HepG2 (cell line): ENCODE results near the gene LLGL2. TPM values are rescaled to one million over a fixed set of nuclear protein-coding genes. Genes with fewer than 3 reads are reported as not detected.
A peak's percentile ranks its signal among the peaks of the same experiment; 100 is the strongest.

Source experiments
- GPBP1L1 ChIP-seq: sonication (generic); formaldehyde crosslinking; IDR thresholded peaks from 2 replicates; pipeline ENCODE4 v1.5.0; 2020; ENCODE audit warnings: mild to moderate bottlenecking, missing genetic modification reagents
- JARID2 ChIP-seq: sonication (generic); formaldehyde crosslinking; IDR thresholded peaks from 2 replicates; pipeline ENCODE4 v1.8.1; 2023; ENCODE audit warnings: missing genetic modification reagents, inconsistent platforms; ENCODE audit not compliant: insufficient replicate concordance
- KDM1A ChIP-seq: IDR thresholded peaks from 2 replicates; pipeline ENCODE4 v1.6.1; 2016; ENCODE audit warnings: missing compliant biosample characterization
- MXD4 ChIP-seq: IDR thresholded peaks from 2 replicates; pipeline ENCODE4 v1.6.1; 2016; ENCODE audit warnings: mild to moderate bottlenecking, missing biosample characterization, missing genetic modification reagents
- NBN ChIP-seq: fragments of 450-650 bp; conservative IDR thresholded peaks from 2 replicates; pipeline ENCODE4 v1.6.1; 2017
- NR2F6 ChIP-seq, 2 experiments: IDR thresholded peaks; 2 replicates each; pipeline ENCODE4 v1.6.1; 2016; ENCODE audit warnings: antibody characterized with exemption in 1 of 2, mild to moderate bottlenecking in 1 of 2
- PCBP1 ChIP-seq: fragments of 200-400 bp; formaldehyde crosslinking; IDR thresholded peaks from 2 replicates; pipeline ENCODE4 v1.6.1; 2017; ENCODE audit warnings: mild to moderate bottlenecking, low read depth, low read length, borderline replicate concordance
- SATB2 ChIP-seq: sonication (generic); formaldehyde crosslinking; IDR thresholded peaks from 2 replicates; pipeline ENCODE4 v1.5.0; 2020; ENCODE audit warnings: missing genetic modification reagents
- U2AF2 ChIP-seq: fragments of 200-400 bp; formaldehyde crosslinking; IDR thresholded peaks from 2 replicates; pipeline ENCODE4 v1.6.1; 2017; ENCODE audit warnings: low read depth, mild to moderate bottlenecking, low read length
- ZBTB37 ChIP-seq: sonication (generic); formaldehyde crosslinking; IDR thresholded peaks from 2 replicates; pipeline ENCODE4 v1.4.0; 2020; ENCODE audit warnings: mild to moderate bottlenecking, missing genetic modification reagents
- ZNF12 ChIP-seq: sonication (generic); formaldehyde crosslinking; IDR thresholded peaks from 2 replicates; pipeline ENCODE4 v1.5.0; 2020; ENCODE audit warnings: missing genetic modification reagents
- ZNF17 ChIP-seq: sonication (generic); formaldehyde crosslinking; IDR thresholded peaks from 2 replicates; pipeline ENCODE4 v1.5.0; 2020; ENCODE audit warnings: mild to moderate bottlenecking, missing genetic modification reagents
- ZNF460 ChIP-seq: sonication (generic); formaldehyde crosslinking; IDR thresholded peaks from 2 replicates; pipeline ENCODE4 v1.5.1; 2020; ENCODE audit warnings: missing genetic modification reagents, mild to moderate bottlenecking, borderline replicate concordance
- ZNF572 ChIP-seq: sonication (generic); formaldehyde crosslinking; IDR thresholded peaks from 2 replicates; pipeline ENCODE4 v1.5.1; 2020; ENCODE audit warnings: mild to moderate bottlenecking, missing genetic modification reagents
- polyA plus RNA-seq, 8 experiments: library from polyadenylated mRNA; depleted of rRNA in 3 of 8; stranded (reverse) in 7 of 8; unstranded in 1 of 8; fragments of >200 nt; fragmentation: Illumina TruSeq in 4 of 8; extraction: Trizol in 4 of 8; gene quantifications; 2 replicates each; pipeline versions ENCODE4 v1.2.1 to v1.2.3, GENCODE V29; 2011 to 2016; ENCODE audit warnings: low read depth in 4 of 8, missing spikeins in 1 of 8, mixed read lengths in 1 of 8; ENCODE audit not compliant: insufficient read depth in 1 of 8
- total RNA-seq, 5 experiments: library from RNA; depleted of rRNA; stranded (reverse); fragments of >200 nt; fragmentation: Illumina TruSeq; extraction: Trizol; gene quantifications; 2 replicates each; pipeline ENCODE4 v1.2.3, GENCODE V29; 2016; ENCODE audit warnings: low read depth in 1 of 5
- TF ChIP-seq, protein P1 (sequence below): sonication (generic); formaldehyde crosslinking; IDR thresholded peaks from 2 replicates; pipeline ENCODE4 v1.5.0; 2020; ENCODE audit warnings: missing genetic modification reagents
- TF ChIP-seq, protein P2 (sequence below): sonication (generic); formaldehyde crosslinking; IDR thresholded peaks from 2 replicates; pipeline ENCODE4 v1.8.0; 2022; ENCODE audit warnings: missing genetic modification reagents, mild to moderate bottlenecking, inconsistent platforms, borderline replicate concordance
- TF ChIP-seq, protein P3 (sequence below): sonication (generic); formaldehyde crosslinking; IDR thresholded peaks from 2 replicates; pipeline ENCODE4 v1.4.0; 2020; ENCODE audit warnings: missing genetic modification reagents, borderline replicate concordance

LLGL2 gene
- total and polyA plus RNA-seq, 2 of the 13 experiments (the other 11 are each of a cell fraction or from before 2014, with no cell fraction given): 83.0 to 86.7 TPM

- no peak for TF ChIP-seq GPBP1L1 (CRISPR knock-in tag)
- TF ChIP-seq ZBTB37 (CRISPR knock-in tag): peak; percentile 87
- TF ChIP-seq, protein P1, sequence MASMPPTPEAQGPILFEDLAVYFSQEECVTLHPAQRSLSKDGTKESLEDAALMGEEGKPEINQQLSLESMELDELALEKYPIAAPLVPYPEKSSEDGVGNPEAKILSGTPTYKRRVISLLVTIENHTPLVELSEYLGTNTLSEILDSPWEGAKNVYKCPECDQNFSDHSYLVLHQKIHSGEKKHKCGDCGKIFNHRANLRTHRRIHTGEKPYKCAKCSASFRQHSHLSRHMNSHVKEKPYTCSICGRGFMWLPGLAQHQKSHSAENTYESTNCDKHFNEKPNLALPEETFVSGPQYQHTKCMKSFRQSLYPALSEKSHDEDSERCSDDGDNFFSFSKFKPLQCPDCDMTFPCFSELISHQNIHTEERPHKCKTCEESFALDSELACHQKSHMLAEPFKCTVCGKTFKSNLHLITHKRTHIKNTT (CRISPR knock-in tag): no peak
- no peak for TF ChIP-seq NBN
- TF ChIP-seq, protein P2, sequence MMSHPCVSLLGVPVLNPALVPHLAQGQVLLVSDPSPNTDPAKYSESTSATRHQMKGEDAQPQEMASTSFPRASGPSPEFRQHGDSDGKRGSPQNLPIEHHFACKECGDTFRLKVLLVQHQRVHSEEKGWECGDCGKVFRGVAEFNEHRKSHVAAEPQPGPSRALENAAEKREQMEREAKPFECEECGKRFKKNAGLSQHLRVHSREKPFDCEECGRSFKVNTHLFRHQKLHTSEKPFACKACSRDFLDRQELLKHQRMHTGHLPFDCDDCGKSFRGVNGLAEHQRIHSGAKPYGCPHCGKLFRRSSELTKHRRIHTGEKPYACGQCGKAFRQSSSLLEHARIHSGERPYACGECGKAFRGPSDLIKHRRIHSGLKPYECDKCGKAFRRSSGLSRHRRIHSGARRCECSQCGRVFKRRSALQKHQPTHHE: peak; percentile 57; the same call in 1 of the 2 replicates
- TF ChIP-seq ZNF572 (CRISPR knock-in tag): no peak
- no peak for TF ChIP-seq SATB2 (CRISPR knock-in tag)
- TF ChIP-seq NR2F6 (IDR thresholded peaks at IDR 0.05): peak; percentile 33; the same call in 1 of the 2 replicates
- TF ChIP-seq NR2F6 (CRISPR knock-in tag; IDR thresholded peaks at IDR 0.05): peak; percentile 59; the same call in 1 of the 2 replicates
- TF ChIP-seq ZNF12 (CRISPR knock-in tag): peak; percentile 45; the same call in 1 of the 2 replicates
- TF ChIP-seq KDM1A (CRISPR knock-in tag): no peak
- TF ChIP-seq U2AF2: no peak
- TF ChIP-seq ZNF17 (CRISPR knock-in tag): no peak
- no peak for TF ChIP-seq PCBP1
- no peak for TF ChIP-seq JARID2 (CRISPR knock-in tag)
- TF ChIP-seq MXD4 (CRISPR knock-in tag): no peak
- TF ChIP-seq ZNF460 (CRISPR knock-in tag): no peak; the same call in 1 of the 2 replicates
- TF ChIP-seq, protein P3, sequence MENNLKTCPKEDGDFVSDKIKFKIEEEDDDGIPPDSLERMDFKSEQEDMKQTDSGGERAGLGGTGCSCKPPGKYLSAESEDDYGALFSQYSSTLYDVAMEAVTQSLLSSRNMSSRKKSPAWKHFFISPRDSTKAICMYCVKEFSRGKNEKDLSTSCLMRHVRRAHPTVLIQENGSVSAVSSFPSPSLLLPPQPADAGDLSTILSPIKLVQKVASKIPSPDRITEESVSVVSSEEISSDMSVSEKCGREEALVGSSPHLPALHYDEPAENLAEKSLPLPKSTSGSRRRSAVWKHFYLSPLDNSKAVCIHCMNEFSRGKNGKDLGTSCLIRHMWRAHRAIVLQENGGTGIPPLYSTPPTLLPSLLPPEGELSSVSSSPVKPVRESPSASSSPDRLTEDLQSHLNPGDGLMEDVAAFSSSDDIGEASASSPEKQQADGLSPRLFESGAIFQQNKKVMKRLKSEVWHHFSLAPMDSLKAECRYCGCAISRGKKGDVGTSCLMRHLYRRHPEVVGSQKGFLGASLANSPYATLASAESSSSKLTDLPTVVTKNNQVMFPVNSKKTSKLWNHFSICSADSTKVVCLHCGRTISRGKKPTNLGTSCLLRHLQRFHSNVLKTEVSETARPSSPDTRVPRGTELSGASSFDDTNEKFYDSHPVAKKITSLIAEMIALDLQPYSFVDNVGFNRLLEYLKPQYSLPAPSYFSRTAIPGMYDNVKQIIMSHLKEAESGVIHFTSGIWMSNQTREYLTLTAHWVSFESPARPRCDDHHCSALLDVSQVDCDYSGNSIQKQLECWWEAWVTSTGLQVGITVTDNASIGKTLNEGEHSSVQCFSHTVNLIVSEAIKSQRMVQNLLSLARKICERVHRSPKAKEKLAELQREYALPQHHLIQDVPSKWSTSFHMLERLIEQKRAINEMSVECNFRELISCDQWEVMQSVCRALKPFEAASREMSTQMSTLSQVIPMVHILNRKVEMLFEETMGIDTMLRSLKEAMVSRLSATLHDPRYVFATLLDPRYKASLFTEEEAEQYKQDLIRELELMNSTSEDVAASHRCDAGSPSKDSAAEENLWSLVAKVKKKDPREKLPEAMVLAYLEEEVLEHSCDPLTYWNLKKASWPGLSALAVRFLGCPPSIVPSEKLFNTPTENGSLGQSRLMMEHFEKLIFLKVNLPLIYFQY (CRISPR knock-in tag): no peak
These were observed 27.2 kb downstream of the LLGL2 start (continued) for GRCh38 chr17:75552425-75553294.
